HG03469 (cell line): ENCODE measurements around the gene SLC10A3.
"Not testable (repeated sequence)": the region's sequence is repeated elsewhere in the genome, so short reads cannot be mapped to it uniquely, and the experiment has no call there.

Experiments
- ATAC-seq: cut with Tn5 transposase; IDR thresholded peaks from one replicate; pipeline ENCODE4 v1.9.1; 2021; ENCODE audit warnings: mild to moderate bottlenecking, moderate library complexity, moderate number of reproducible peaks; ENCODE audit not compliant: unreplicated experiment

SLC10A3 gene

DNA sequence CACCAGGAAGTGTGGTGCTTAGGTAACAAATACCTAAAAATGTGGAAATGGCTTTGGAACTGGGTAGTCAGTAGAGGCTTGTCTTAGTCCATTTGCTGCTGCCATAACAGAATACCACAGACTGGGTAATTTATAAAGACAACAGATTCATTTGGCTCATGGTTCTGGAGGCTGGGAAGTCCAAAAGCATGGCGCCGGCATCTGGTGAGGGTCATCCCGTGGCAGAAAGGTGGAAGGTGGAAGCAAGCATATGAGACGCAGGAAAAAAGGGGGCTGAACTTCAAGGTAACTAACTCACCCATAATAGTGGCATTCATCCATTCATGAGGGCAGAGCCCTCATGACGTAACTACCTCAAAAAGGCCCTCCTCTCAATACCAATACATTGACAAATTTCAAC lies 19.0 kb upstream of the SLC10A3 start:
- ATAC-seq, result no peak

DNA sequence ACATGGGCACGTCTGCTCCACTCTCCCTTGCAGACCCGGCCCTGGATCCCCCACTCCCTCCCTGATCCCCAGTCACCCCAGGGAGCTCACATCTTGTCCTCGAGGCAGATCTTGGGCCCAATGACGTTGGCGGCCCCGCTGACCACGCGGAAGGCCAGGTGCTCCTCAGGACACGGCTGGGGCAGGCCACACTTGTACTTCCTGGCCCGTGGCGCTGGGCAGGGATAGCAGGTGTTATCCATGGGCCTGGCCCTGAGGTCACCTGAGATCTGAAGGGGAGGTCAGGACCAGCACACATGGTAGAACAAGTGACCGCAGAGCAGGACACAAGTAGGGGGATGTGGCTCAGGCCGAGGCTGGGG lies 17.9 kb upstream of the SLC10A3 start:
- ATAC-seq, result no peak

DNA sequence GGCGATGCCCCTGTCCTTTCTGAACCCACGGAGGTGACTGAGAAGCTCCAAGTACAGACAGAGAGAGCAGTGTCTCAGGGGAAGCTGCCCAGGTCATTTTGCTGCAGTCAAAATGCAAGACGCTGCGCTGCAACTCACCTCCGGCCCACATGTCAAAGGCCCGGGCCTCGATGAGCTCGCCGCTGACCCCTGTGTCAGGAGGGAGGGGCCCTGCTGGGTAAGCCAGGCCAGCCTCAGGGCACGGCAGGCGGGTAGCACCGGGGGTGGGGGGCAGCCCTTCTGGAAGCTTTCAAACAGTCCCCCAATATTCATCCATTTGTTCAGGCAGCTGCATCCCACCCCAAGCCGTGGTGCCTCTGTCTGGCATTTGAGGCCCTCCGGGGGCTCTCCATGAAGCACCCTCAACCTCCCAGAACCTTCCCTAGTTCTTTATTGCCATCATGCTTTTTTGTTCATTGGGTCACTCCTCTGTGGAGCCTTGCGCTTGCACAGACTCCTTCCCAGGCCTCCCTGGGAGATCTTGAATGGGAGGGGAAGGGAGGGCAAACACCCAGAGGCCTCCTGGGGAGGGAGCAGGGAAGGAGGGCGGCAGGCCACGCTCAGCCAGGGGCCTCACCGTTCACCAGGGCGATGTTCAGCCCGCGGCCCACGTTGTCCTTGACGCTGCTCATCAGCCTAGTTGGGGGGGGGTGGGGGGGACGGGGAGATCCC lies 17.4 kb upstream of the SLC10A3 start:
- ATAC-seq, result no peak

DNA sequence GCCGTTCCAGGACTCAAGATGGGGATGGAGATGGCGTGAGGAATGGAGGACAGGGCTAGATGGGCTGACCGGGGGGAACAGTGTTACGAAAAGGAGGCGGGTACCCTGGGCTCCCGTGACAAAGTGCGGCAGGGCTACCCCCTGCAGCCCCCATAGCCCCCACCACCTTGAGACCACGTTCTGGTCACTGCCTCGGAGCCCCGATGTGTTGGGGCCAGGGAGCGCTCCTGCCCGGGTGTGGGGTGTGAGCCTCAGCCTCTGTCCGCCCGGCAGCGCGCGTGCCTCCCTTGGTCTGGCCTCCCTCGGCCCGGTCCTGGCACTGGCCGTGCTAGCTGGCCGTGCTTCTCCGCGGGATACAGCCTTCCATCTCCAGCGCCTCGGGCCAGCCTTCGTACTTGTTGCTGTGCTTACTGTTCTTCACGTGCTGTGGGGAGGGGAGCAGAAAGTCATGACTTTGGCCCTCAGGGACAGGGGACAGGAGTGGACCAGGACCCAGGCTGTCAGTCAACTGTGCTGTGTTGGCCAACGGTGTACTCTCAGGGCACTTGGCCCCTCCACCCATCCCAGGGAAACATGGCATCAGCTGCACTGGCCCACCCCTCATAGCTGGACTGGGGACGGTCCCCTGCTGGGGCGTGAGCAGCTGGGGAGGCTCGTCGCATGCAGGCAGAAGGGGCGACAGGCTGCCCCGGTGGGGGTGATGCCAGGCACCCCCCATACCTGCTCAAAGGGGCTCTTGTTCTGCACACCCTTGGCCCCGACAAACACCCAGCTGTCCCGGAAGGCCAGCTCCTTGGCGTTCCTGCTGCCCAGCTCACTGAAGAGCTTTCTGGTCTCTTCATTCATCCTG lies 16.3 kb upstream of the SLC10A3 start:
- no peak for ATAC-seq

DNA sequence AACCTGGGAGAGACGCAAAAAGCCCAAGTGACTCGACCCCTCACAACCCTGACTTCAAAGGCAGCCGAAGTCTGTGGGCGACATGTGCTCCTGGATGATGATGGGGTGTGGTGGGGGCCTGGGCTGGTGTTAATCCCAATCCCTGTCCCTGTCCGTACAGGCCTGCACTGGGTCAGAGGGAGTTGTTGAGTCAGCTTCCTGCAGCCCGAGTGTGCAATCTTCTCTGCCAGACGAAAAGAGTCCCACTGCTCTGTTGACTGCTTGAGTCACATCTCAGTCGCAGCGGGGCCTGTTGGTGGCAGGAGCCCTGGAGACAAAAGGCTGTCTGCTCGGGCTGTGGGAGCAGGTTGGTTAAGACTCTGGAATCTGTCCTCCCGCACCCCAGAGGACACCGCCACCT lies 15.3 kb upstream of the SLC10A3 start:
- ATAC-seq, result no peak

DNA sequence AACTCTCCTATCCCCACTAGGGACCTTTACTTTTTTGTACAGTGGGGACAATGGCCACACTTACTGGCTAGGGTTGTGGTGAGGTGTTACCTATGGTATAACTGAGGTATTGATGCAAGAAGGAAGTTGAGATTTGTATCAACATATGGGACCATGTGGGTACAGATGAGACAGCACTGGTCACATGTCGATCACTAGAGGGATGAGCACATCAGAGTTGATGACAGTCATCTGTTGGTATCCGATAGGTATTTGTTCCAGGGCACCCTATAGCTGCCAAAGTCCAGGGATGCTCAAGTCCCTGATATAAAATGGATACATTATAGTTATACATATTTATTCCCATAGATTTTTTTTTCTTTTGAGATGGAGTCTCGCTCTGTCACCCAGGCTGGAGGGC lies 12.6 kb upstream of the SLC10A3 start:
- no peak for ATAC-seq

DNA sequence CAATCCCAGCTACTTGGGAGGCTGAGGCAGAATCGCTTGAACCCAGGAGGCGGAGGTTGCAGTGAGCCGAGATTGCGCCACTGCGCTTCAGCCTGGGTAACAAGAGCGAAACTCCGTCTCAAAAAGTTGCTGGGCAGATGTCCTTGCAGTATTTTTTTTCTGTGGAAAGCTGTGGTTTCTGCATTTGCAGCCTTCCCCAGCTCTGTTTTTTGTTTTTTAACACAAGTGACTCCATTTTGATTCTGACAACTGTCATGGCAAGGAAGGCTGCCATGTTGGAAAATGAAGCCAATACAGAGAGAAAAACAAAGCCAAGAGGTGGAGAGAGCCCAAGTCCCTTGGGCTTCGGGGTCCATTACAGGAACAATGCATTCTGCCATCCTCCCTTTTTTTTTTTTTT lies 11.7 kb upstream of the SLC10A3 start:
- ATAC-seq, result no peak

DNA sequence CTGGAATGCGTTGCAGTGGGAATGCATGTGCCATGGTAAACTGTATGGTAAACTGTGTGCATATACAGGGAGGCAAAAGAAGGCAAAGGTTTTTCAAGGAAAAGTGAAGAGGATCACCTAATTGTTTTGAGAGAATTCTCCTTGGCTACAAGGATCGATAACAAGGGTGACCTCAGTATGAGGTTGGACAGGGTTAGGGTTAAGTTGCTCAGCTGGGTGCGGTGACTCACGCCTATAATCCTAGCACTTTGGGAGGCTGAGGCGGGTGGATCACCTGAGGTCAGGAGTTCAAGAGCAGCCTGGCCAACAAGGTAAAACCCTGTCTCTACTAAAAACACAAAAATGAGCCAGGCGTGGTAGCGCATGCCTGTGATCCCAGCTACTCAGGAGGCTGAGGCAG lies 11.0 kb upstream of the SLC10A3 start:
- ATAC-seq, result not testable (repeated sequence)

DNA sequence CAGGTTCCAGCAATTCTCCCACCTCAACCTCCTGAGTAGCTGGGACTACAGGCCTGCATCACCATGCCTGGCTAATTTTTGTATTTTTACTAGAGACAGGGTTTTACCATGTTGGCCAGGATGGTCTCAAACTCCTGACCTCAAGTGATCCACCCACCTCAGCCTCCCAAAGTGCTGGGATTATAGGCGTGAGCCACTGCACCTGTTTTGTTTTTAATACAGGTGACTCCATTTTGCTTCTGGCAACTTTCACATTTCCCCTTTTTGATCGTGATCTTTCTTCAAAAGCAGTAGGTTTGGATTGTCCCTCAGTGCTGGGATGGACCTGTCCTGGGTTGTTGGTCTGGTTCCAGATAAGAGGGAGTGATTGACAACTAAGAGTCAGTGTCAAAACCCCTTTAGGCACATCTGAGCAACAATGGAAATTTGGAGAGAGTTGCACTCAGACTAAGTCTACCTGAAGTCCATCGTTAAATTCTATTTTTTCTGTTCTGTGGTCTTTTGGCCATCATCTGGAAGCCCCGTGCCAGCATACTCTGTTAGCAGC lies 6.2 kb upstream of the SLC10A3 start:
- ATAC-seq, result not testable (repeated sequence)

DNA sequence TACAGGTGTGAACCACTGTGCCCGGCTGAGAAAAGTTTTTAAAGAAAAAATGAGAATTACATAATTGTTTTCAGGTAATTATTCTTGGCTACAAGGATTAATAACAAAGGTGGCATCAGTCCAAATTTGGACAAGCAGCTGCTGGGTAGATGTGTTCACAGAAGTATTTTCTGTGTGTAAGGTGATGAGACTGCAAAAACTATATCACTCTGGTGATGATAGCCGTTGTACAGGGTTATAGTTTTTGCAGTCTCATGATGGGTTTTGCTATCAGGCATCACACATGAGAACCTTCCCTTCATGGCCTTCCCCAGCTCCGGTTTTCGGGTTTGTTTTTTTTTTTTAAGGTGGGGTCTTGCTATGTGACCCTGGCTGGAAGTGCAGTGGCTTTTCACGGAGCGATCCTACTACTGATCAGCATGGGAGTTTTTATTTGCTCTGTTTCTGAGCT lies 5.1 kb upstream of the SLC10A3 start:
- no peak for ATAC-seq

DNA sequence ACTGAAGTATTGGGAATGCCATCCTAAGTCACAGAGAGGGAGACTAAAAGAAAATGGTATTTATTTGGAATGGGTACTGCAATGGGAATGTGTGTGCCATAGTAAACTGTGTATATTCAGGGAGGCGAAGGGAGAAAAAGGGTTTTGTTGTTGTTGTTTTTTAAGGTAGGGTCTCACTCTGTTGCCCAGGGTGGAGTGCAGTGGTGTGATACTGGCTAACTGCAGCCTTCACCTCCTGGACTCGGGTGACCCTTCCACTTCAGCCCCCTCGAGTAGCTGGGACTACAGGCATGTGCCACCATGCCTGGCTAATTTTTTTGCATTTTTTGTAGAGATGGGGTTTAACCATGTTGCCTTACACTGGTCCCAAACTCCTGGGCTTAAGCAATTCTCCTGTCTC lies 4.3 kb upstream of the SLC10A3 start:
- ATAC-seq, result no peak

DNA sequence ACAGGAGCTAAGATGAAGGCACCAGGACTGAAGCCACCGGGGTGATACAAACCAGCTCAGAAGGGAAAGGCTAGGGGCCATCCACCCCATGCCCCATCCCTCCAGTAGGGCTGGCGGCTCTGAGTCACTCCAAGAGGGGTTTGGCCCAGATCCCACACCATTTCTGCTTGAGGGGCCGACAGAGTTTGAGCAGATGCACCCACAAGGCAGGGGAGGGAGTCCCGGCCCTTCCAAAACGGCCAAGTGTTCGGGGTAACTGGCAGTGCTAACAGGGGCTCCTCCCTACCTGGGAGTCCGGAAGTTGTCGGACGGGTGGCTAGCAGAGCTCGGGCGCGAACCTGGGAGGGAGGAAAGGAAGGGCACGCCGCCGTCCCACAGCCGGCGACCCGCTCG lies 412 bp downstream of the SLC10A3 start:
- peak; percentile 2 for ATAC-seq

DNA sequence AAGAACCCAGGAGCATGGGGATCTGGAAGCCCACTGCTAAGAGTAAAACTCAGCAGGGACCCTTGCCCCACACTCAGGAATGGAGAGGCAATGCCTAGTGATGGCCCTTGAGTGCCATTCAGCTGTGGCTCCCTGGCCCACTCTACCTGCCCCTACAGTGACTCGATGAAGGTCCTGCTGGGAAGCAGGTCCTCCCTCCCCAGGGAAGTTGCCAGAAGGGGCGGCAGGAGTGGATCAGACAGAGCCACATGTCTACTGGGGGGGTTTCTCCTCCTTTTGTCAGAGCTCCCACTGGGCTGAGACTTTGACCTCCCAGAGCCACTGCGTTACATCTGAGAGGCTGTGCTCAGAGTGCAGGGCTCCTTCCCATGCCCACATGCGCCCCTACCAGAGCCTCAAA lies 1.2 kb downstream of the SLC10A3 start:
- ATAC-seq, result no peak

DNA sequence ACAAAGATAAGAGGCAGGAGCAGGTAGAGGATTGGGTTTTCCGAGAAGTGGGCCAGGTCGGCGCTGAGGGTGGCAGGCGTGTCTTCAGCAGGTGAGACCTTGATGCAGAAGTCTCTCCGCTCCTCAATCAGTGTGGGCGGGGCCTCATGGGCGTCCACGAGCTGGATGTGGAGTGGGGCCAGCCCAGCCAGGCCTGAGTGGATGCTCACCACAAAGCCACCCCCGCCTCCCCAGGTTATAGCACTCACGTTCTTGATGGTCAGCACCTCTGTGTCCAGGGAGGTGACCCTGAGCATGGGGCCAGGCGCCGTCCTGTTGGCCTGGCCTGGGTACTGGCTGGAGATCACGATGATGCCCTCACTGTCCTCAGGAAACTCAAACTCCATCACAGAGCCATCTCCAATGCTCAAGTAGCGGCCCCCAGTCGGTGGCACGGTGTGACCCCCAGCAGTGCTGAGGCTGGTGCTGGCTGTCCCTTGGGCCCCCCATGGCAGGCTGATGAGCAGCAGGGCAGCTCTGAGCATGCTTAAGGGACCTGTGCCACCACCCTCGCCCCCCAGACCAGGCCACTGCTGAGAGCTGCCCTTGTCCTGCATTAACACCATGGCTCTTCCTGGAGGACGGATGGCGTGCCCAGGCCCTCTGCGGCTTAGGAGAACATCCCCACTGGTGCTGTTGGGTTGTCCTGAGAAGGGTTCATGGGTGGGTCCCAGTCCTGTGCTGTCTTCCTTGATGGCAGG lies 1.9 kb downstream of the SLC10A3 start:
- no peak for ATAC-seq

DNA sequence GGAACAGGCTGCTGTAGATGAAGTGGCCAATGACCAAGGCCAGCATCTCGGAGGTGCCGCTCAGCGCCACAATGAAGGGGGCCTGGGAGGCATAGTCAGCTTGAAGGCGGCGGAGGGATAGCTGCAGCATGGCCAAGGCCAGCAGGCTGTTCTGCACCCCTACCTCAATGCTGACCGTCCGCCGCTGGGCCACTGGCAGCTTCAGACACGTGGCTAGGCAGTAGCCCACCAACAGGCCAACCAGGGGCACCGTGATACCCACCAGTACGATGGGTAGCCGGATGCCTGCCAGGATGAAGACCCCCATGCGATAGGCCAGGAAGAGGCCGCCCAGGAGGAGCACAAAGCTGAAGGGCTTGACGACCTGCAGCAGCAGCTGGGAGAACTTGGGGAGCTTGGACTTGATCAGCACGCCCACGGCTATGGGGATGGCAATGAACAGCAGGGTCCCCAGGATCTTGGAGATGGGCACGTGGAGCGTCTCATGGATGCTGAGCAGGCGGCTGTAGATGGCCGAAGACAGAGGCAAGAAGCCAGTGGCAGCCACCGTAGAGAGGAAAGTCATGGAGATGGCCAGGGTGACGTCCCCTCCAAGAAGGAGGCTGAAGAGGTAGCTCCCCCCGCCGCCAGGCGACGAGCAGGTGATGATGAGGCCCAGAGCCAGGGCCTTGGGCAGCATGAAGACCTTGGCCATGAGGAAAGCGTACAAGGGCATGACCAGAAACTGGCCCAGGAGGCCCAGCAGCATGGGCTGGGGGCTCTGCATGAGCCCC lies 2.7 kb downstream of the SLC10A3 start:
- no peak for ATAC-seq

DNA sequence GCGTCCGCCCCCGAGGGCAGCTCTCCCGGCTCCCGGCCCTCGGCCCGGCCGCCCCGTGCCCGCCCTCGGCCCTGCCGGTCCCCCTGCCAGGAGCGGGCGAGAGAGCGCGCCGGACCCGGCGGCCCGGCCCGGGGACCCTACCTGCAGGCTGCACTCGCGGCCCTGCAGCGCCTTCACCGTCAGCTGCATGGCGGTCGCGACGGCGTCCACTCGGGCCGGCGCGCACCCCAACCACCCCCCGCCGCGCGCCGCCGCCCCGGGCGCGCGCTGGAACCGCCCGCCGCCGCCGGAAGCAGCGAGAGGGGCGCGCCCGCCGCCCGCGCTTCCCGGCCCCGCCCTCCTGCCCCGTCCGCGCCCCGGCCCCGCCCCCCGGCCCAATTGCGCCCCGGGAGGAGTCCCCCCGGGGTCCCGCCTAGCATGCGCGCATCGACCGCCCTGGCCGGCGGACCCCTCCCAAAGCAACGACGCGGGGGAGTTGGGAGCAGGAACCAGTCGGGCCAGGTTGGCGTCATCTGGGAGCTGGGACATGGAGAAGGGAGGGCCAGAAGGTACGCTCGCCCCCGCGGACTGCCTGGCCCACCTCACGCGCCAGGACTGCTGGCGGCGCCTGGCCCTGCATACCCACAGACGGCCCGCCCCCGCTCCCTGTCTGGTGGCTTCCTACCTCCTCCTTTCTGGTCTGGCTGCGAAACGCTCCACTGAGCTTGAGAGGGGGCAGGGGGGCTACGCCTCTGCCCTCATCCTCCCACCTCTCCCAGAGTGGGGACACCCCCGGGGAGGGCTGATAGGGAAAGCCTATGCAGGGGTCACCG lies 3.8 kb downstream of the SLC10A3 start, which contains the start of gene UBL4A:
TSS of gene UBL4A (minus strand) at position 220 of the 812 bp plus-strand sequence. CDS start at position 189, 31 bp downstream.
- ATAC-seq, result no peak

DNA sequence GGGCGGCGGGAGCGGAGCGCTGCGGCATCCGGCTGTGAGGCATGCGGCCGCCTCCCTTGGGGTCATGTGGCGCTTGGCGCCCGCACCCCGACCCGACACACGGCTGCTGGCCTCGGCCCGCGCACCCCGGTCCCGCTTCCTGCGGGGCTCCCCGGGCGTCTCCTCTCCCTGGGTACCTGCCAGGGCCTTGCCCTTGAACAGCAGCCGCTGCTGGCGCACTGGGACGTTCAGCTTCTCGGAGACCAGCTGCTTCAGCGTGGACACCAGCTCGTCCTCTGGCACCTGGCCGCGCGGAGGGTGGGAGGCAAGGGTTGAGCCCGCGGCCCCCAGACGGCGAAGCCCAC lies 4.4 kb downstream of the SLC10A3 start:
- ATAC-seq, result no peak

DNA sequence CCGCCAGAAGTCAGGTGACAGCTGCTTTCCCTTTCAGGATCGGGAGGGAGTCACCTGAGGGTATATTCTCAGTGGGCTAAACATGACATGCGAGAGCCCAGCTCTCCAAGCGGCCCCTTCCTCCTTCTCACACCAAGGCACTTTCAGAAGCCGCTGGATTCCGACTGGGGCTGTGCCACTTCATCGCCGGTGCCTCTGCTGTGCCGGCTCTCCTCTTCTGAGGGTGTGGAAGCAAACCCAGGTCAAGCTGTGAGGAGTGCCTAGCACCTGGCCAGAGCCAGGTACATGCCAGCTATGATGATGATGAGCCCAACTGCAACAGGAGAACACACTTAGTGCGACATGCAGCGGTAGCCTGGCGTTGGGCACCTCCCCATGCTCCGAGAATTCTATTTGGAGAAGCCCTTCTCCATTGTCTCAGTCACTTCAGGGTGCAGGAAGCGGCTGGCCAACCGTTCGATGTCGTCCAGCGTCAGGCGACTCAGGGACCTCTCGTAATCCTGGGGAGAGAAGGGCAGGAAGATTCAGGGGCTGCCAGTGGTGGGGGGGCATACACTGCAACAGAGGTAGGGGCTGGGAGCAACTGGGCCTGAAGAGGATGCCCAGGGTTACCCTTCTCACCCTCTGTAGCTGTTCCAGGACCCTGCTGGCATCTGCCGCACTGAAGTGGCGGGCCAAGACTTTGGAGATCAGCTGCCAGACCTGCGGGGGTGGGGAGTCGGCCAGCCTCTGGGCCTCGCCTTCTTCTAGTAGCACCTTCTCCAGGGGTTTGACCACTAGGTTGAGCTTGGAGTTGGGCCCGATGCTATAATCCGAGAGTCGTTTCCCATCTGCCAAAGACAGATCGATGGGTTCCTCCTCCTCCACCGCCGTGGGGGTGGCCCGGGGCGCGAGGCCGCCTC lies 5.0 kb downstream of the SLC10A3 start:
- no peak for ATAC-seq
